HG03060 (cell line): Measurements from ENCODE around the gene FOLR1.

Experiments
- ATAC-seq: cut with Tn5 transposase; IDR thresholded peaks from one replicate; pipeline ENCODE4 v1.9.1; 2021; ENCODE audit warnings: low read depth, moderate number of reproducible peaks; ENCODE audit not compliant: unreplicated experiment

FOLR1 gene

DNA sequence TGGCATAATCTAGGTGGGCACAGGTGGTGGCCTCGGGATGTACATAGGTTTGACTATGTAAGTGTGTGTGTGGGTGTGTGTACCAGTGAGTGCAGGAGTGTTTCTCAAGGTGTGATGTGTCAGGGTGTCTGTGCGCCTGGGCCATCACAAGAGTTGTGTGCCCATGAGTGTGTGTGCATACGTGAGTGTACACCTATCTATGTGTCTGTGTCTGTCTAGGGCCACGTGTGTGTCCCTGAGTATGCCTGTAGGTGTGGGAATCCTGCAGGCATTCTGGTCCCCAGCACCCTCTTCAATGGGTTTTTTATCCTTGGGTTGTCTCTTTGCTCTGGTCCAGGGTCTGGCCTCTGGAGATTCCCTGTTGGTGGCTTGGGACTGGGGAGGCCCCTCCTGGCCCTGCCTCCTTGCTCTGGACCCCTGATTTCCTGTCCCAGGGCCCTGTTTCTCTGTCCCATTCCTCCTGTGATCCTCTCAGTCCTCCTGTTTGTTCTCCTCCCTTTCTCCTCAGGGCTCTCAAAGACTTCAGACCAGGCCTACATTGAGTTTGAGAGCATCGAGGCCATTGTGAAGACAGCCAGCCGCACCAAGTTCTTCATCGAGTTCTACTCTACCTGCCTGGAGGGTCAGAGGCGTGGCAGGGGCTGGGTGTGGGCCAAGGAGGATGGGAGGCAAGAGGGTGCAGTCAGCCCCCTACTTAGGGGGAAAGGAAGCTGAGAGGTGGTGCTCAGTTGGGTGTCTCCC lies 42.0 kb downstream of the FOLR1 start:
- ATAC-seq: no peak

DNA sequence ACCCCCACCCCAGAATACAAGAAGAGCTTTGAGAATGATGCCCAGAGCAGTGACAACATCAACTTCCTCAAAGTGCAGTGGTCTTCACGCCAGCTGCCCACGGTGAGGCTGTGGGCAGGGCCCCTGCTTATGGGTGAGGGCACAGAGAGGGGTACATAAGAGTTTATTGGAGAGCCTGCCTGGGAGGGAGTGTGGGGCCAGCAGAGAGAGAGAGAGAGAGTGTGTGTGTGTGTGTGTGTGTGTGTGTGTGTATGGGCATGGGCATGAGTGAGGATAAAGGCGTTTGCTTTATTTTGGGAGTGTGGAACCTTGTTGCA lies 42.5 kb downstream of the FOLR1 start:
- no peak for ATAC-seq

DNA sequence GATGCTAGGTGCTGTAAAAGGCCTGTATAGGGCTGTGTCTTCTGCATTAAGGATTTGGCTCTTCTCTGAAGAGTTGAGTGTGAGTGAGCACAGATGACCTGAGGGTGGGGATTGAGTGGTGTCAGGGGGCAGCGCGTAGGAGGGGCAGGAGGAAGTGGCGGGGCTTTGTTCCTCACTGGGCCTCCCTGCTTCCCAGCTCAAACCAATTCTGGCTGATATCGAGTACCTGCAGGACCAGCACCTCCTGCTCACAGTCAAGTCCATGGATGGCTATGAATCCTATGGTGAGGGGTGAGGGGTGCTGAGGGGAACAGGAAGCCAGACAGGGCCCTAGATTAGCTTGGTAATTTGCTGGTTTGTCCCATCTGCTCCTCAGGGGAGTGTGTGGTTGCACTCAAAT lies 43.0 kb downstream of the FOLR1 start:
- no peak for ATAC-seq

DNA sequence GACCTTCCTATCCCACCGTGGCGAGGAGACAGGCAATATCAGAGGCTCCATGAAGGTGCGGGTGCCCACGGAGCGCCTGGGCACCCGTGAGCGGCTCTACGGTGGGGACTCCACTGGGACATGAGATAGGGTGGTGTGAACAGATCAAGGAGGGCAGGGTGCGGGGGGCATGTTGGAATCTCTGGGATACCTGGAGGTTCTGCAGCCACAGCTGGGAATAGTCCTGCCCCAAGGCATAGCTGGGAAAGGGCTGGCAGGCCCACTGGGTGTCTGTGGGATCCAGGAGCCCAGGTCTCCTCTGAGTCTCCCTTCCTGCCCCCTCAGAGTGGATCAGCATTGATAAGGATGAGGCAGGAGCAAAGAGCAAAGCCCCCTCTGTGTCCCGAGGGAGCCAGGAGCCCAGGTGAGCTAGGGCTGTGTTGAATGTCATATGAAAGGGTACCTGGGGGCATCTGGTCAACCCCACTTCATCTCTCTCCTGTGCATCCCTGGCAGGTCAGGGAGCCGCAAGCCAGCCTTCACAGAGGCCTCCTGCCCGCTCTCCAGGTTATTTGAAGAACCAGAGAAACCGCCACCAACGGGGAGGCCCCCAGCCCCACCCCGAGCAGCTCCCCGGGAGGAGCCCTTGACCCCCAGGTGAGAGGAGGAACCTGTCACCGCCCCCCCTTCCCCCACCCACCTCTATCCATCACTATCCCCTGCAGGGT lies 43.6 kb downstream of the FOLR1 start:
- ATAC-seq: no peak

DNA sequence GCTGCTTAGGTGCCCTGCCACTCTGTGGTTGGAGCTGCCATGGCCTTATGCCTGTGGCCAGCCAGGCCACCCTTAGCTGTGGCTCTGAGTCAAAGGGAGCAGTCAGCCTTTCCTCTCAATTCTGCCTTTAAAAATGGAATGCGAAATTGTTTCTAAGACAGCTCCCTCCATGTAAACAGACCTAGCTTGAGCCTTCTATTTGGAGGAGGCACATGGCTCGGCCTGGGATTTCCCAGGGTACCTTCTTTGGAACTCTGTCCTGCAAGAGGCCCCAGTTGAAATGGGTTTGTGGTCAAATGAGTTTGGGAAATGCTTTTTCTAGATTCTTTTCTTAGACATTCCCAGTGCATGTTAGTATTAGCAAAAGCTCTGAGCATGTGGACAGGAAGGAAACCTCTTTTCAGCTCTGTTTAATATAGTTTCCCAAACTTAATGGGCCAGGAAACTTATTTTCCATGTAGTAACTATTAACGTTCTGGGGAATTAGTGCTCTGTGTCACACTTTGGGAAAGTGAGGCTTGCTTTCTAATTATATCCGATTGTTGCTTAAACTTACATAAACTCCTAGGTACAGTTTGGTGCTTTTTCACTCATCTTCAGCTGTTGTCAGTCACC lies 44.2 kb downstream of the FOLR1 start:
- ATAC-seq: no peak

DNA sequence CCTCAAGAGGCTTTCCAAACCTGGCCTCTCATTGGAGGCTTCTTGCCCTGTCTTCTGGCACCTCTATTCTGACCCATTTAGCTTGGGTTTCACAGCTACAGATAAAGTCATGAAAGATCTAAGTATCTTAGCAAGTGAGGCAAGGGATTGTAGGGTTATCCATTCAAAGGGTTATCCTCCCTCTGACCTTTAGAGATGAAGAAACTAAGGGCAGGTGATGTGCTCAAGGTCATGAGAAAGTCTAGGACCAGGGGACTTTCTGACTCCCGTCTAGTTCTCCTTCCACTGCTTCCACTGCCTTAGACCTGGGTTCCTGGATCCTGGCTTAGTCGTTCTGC lies 44.8 kb downstream of the FOLR1 start:
- no peak for ATAC-seq

DNA sequence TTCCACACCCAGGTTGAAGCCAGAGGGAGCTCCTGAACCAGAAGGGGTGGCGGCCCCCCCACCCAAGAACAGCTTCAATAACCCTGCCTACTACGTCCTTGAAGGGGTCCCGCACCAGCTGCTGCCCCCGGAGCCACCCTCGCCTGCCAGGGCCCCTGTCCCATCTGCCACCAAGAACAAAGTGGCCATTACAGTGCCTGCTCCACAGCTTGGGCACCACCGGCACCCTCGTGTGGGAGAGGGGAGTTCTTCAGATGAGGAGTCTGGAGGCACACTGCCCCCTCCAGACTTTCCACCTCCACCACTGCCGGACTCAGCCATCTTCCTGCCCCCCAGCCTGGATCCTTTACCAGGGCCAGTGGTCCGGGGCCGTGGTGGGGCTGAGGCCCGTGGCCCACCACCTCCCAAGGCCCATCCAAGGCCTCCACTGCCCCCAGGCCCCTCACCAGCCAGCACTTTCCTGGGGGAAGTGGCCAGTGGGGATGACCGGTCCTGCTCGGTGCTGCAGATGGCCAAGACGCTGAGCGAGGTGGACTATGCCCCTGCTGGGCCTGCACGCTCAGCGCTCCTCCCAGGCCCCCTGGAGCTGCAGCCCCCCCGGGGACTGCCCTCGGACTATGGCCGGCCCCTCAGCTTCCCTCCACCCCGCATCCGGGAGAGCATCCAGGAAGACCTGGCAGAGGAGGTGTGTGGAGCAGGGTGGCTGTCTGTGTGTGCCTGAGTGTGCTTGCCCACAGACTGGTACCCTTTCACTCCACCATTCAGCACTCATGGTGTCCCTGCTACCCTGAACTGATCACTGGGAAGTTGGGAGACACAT lies 45.4 kb downstream of the FOLR1 start:
- ATAC-seq: no peak

DNA sequence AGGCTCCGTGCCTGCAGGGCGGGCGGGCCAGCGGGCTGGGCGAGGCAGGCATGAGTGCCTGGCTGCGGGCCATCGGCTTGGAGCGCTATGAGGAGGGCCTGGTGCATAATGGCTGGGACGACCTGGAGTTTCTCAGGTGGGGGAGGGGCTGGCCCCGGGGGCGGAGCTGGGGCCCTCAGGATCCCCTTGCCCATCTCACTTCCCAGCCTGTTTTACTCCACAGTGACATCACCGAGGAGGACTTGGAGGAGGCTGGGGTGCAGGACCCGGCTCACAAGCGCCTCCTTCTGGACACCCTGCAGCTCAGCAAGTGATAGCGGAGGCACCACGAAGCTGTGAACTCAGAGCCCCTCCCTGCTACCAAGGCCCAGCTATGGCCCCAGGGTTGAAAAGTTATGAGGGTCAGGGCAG lies 46.1 kb downstream of the FOLR1 start:
- ATAC-seq: no peak

DNA sequence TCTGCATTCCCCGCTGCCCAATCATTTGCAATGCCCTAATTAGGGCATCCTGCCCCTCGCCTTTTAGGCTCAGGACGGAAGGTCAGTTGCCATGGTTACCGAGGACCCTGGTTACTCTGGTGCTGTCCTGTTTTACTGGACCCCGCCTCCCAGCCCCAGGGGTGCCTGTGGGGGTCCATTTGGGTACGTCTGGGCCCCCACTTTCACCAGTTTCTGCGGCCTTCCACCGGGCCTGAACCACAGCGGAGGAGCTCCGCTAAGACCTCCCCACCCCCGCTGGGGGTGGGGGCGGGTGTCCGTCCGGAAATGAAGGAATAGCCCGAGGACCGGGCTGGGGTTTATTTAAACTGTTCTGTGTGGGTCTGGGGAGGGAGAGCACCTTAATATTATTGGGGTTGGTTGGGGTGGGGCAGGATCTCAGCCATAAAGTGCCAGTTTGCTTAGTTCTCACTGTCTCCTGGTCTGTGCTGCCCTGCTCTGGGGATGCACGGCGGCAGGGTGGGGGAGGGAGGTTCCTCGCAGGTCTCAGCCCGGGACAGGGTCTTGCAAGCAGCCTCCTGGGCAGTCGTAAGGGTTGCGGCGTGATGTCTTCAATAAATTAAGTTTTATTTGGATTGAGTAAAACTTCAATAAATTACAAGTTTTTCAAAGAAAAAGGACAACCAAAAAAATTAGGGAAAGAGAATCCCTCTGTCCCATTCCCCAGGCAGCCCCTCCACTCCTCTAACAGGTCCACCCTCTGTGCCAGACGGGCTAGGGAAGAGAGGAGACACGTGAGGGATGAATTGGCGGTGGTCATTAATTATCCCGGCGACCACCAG lies 46.8 kb downstream of the FOLR1 start:
- no peak for ATAC-seq

DNA sequence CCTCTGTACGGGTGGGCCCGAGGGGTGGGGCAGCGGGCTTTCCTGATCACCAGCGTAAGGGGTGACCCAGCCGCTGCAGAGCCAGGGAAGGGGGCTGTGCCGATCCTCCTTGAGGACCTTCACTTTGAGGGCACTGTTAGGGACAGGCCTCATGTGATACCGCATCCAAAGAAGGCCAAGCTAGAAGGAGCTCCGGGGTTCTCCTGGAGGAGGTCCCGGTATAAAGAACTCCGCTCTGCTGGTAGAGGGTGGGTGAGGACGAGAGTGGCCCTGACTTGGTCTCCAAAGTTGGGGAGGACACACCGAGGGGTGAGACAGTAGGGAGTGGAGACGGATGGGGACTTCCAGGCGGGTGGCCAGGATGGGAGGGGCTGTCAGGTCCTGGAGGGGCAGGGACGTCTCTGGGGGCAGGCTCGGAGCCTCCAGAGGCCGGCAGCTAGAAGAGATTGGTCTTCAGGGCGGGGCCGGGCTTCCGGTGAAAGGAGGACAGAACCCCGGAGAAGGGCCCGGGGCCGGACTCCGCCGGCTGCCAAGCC lies 47.4 kb downstream of the FOLR1 start:
- no peak for ATAC-seq

DNA sequence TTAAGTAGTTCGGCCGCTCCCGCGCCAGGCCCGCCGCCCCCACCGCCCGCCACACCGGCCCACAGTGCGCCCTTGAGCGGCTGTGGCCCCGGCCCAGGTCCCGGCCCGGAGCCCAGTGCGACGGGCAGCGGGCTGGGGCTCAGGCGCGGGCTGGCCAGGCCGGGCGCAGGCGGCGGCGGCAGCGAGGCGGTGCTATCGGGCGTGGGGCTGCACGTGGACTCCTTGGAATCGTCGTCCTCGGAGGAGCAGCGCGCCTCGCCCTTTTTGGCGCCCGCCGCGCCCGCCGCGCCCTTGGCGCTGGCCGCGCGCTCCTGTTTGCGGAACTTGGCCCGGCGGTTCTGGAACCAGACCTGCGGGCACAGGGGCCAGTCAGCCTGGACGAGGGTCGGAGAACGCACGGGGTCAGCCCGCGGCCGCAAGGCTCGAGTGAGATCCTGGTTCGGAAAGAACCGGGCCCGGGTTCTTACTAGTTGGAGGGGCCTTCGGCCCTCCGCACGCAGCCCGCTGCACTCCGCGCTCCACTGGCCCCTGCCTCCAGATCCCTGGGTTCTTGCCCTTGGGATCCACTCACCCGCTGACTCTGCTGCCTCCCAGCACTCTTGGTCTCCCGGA lies 48.0 kb downstream of the FOLR1 start:
- no peak for ATAC-seq

DNA sequence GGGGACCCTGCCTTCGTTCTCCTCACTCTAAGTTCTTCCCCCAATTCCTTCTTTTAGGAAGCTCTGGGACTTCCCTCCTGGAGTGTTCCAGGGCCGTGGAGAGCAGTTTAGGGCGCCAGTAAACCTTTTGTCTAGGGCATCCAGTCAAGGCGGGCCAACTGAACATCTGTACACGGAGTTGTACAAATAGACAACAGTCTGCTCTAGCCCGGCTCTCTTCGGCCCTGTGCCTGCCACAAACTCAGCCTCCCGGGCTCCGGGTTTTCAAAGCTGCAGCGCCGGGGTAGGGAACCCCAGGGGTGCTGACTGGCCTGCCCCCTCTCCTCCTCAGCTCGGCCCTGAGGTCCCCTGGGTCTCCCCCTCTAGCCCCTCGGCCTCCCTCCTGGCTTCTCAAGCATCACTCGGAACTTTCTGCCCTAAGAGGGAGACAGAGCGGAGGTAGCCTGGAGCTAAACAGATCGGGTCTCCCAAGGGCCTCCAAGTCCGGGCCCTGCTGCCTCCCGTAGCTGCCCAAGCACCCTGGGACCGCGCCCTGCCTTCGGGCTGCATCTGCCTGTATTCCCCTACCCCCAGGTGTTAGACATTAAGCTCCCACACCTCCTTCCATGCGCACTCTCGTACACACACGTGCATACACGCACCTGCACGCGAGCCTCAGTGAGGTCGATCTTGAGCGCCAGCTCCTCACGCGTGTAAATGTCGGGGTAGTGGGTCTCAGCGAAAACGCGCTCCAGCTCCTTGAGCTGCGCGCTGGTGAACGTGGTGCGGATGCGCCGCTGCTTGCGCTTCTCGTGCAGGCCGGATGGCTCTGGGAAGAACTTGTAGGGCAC lies 48.7 kb downstream of the FOLR1 start:
- ATAC-seq: no peak

DNA sequence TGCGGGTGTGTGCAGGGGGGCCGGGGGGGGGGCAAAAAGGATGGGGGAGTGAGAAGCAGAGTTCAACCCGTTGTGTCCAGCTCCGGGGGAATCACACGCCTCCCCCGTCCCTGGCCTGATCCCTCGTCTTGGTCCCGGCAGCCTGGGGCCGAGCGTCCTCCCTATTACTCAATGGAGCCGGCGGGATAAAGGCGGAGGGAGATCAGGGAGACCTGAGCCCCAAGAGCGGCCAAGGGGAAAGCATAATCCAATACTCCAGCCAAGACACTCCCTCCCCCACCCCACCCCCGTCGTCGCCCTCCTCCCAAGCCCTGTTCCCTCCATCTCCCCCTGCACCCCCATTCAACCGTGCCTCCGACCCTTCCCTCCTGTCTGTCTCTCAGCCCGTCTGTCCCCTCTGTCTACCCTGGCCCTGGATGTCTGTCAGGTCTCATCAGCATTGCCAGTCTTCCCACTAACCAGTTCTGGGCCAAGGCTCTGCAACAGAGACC lies 49.4 kb downstream of the FOLR1 start:
- no peak for ATAC-seq

DNA sequence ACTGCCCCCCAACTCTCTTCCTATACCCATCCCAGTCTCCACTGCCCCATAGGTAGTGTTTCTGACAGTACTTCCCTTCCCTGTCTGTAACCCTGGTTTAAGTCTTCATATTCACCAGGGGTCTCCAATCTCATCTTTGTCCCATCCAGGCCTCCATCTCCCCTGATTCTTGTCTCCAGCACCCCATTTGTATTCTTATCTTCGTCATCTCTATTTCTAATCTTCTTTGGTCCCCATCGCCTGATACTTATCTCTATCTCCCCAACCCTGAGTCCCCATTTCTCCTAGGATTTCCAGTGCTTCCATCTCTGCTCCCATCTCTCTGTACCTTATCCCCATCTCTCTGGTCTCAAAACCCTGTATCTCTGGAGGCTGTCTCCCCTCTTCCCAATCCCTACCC lies 50.2 kb downstream of the FOLR1 start:
- no peak for ATAC-seq

DNA sequence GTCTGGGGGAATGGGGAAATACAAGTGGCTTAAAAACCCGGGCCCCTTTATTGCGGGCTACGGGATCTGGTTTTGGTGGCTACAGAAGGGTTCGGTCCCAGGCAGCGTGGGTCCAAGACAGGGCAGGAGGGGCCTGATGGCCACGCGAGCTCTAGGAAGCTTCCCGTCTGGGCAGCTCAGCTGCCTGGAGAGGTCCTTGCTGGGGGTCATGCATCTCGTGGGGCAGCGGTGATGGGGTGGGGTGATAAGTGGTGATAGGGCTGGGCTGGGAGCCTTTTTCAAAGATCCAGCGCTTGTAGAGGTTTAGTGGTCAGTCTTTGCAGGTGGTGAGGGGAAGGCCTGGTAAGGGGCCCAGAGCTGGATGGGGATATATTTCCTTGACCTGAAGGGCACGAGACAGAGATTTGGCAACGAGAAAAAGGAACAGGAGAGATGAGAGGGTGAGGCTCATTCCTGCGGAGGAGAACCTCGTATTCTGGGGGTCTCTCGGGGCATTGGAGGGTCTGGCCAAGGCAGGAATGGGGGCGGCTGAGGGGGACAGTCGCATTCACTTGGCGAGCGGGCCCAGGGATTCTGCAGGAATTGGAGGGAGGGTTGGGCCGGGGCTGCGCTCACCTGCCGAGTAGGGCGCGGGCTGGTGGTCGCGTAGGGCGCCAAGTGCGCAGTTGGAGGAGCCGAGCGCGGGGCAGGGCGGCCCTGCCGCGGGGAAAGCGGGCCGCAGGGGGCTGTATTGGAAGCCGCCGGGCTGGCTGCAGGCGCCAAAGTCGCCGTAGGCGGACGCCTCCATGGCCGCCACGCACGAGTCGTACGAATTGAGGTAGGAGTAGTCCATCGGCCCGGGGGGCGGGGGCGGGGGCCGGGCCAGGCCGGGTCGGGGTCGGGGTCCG lies 51.5 kb downstream of the FOLR1 start:
- ATAC-seq: no peak

DNA sequence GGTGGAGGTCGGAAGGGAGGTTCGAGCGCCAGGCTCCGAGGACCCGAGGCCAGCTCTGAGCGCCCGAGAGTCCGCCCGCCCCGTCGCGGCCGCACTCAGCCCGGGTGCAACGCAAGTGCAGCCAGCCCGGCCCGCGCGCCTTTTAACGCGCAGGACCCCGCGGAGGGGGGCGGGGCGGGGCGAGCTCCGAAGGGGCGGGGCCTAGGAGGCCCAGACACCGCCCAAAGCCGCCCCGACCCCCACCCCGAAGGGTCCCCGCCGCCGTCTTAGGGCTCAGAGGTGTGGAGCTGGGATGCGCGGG lies 52.1 kb downstream of the FOLR1 start, which contains the start of gene PHOX2A:
TSS of gene PHOX2A (minus strand) at position 117 of the 301 bp plus-strand sequence. CDS start 172 bp downstream, outside the sequence.
- no peak for ATAC-seq

DNA sequence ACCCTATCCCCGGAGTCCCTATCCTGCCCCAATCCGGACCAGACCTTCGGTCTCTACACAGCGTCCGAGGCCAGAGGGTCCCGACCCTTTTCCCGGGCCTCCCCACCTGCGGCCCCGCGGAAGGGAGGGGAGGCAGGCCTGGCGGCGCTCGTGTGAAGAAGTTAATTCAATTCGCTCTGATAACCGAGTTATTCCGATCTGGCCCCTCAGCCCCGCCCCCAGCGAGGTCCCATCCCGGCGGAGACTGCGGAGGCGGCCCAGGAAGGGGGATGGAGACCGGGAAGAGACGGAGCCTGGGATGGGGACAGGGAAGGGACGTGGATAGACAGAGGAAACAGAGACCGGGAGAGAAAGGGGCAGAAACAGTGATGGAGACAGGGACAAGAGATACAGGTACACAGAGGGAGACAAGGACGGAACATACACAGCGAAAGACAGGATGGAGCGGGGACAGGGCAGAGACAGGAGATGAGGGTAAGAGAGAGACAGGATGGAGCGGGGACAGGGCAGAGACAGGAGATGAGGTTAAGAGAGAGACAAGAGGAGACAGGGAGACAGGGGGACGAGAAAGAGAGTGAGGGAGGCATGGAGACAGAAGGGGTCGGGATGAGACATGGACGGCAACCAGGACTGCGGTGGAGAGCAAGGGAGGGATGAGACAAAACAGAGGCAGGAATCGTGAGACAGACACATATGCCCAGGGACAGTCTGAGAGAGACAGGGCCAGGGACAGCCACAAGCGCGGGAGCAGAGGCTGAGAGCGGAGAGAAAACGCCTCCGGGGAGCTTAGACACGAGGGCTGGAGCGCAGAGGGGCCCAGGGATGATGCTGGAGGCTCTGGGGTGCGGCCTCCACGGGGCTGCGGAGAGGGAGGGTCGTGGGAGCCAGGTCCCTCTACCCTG lies 52.7 kb downstream of the FOLR1 start:
- no peak for ATAC-seq
